ENCODE measurements around the gene SYNE2.

The SYNE2 gene

GRCh38 chr14:63899953-63900352 is 47.1 kb downstream of the SYNE2 start:
- no peak for TF ChIP-seq CTCF (IDR thresholded peaks at IDR 0.05; ENCODE audit: low read depth, low read length)
- H3K4me3 ChIP-seq (ENCODE audit: low read depth, low read length): no peak overlapping the region
- in situ Hi-C loops (cut with HindIII; ENCODE audit: low sequenced_read_pairs): no loop called here
- DNase-seq (ENCODE audit: low read depth, low spot score): no peak

GRCh38 chr14:63901434-63902085 is 48.8 kb downstream of the SYNE2 start:
- DNase-seq (ENCODE audit: low read depth, low spot score): peak; percentile 58

GRCh38 chr14:63902375-63902976 is 49.7 kb downstream of the SYNE2 start:
- in situ Hi-C loops (cut with HindIII; ENCODE audit: low sequenced_read_pairs): no loop called here

More at GRCh38 chr14:63901434-63902085, 48.8 kb downstream of the SYNE2 start:
- in situ Hi-C loops (cut with HindIII; ENCODE audit: low sequenced_read_pairs): no loop called here
- no peak for TF ChIP-seq CTCF (IDR thresholded peaks at IDR 0.05; ENCODE audit: low read depth, low read length)
- no peak overlapping the region for H3K4me3 ChIP-seq (ENCODE audit: low read depth, low read length)

GRCh38 chr14:63904724-63905123 is 51.9 kb downstream of the SYNE2 start:
- no peak overlapping the region for H3K4me3 ChIP-seq (ENCODE audit: low read depth, low read length)
- in situ Hi-C loops (cut with HindIII; ENCODE audit: low sequenced_read_pairs): no loop called here
- DNase-seq (ENCODE audit: low read depth, low spot score): no peak
- no peak for TF ChIP-seq CTCF (IDR thresholded peaks at IDR 0.05; ENCODE audit: low read depth, low read length)

More at GRCh38 chr14:63902375-63902976, 49.7 kb downstream of the SYNE2 start:
- no peak for TF ChIP-seq CTCF (IDR thresholded peaks at IDR 0.05; ENCODE audit: low read depth, low read length)
- DNase-seq (ENCODE audit: low read depth, low spot score): no peak
- no peak overlapping the region for H3K4me3 ChIP-seq (ENCODE audit: low read depth, low read length)

- in situ Hi-C loops (cut with HindIII; ENCODE audit: low sequenced_read_pairs): no loop called here
- DNase-seq (ENCODE audit: low read depth, low spot score): no peak
- no peak for TF ChIP-seq CTCF (IDR thresholded peaks at IDR 0.05; ENCODE audit: low read depth, low read length)
These were observed 52.6 kb downstream of the SYNE2 start for GRCh38 chr14:63905370-63905769.

GRCh38 chr14:63908667-63909264 is 56.0 kb downstream of the SYNE2 start:
- TF ChIP-seq CTCF (IDR thresholded peaks at IDR 0.05; ENCODE audit: low read depth, low read length): no peak
- no peak overlapping the region for H3K4me3 ChIP-seq (ENCODE audit: low read depth, low read length)
- in situ Hi-C loops (cut with HindIII; ENCODE audit: low sequenced_read_pairs): no loop called here

More at GRCh38 chr14:63905370-63905769, 52.6 kb downstream of the SYNE2 start:
- H3K4me3 ChIP-seq (ENCODE audit: low read depth, low read length): no peak overlapping the region

More at GRCh38 chr14:63908667-63909264, 56.0 kb downstream of the SYNE2 start:
- DNase-seq (ENCODE audit: low read depth, low spot score): no peak

All from astrocyte of the spinal cord (primary cell).